Brain microvascular endothelial cell (primary cell): ENCODE measurements around the gene NAGPA.
"Not testable (repeated sequence)": the region's sequence is repeated elsewhere in the genome, so short reads cannot be mapped to it uniquely, and the experiment has no call there.

Experiments
- DNase-seq: peaks from one replicate; pipeline ENCODE4 v3.0.0-alpha.2; 2020
- H3K27ac ChIP-seq: fragments of 250-450 bp; sonication (Bioruptor Pico); 2 replicates; pipeline ENCODE4 v1.5.1; 2020; ENCODE audit warnings: mild to moderate bottlenecking, moderate library complexity
- H3K27me3 ChIP-seq: fragments of 250-450 bp; sonication (Bioruptor Pico); replicated peaks from 2 replicates; pipeline ENCODE4 v1.5.1; 2020; ENCODE audit warnings: mild to moderate bottlenecking
- H3K36me3 ChIP-seq: fragments of 250-450 bp; sonication (Bioruptor Pico); replicated peaks from 2 replicates; pipeline ENCODE4 v1.5.1; 2020; ENCODE audit warnings: mild to moderate bottlenecking
- H3K4me3 ChIP-seq: 2 replicates; pipeline ENCODE4 v1.5.1; 2011; ENCODE audit warnings: low read depth, mild to moderate bottlenecking, control low read depth, low read length, moderate library complexity
- in situ Hi-C: cut with HindIII; loops from 2 replicates; pipeline ENCODE4 v1.10.0; 2017; ENCODE audit warnings: low sequenced_read_pairs, low pct_ligation_motif_present
- TF ChIP-seq, protein P1 (sequence below): IDR thresholded peaks from 2 replicates; pipeline ENCODE4 v1.5.1; 2011; ENCODE audit warnings: low read depth, mild to moderate bottlenecking, moderate library complexity, low read length, control low read depth, inconsistent platforms; ENCODE audit errors: missing control alignments

Gene NAGPA, protein sequence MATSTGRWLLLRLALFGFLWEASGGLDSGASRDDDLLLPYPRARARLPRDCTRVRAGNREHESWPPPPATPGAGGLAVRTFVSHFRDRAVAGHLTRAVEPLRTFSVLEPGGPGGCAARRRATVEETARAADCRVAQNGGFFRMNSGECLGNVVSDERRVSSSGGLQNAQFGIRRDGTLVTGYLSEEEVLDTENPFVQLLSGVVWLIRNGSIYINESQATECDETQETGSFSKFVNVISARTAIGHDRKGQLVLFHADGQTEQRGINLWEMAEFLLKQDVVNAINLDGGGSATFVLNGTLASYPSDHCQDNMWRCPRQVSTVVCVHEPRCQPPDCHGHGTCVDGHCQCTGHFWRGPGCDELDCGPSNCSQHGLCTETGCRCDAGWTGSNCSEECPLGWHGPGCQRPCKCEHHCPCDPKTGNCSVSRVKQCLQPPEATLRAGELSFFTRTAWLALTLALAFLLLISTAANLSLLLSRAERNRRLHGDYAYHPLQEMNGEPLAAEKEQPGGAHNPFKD

DNA sequence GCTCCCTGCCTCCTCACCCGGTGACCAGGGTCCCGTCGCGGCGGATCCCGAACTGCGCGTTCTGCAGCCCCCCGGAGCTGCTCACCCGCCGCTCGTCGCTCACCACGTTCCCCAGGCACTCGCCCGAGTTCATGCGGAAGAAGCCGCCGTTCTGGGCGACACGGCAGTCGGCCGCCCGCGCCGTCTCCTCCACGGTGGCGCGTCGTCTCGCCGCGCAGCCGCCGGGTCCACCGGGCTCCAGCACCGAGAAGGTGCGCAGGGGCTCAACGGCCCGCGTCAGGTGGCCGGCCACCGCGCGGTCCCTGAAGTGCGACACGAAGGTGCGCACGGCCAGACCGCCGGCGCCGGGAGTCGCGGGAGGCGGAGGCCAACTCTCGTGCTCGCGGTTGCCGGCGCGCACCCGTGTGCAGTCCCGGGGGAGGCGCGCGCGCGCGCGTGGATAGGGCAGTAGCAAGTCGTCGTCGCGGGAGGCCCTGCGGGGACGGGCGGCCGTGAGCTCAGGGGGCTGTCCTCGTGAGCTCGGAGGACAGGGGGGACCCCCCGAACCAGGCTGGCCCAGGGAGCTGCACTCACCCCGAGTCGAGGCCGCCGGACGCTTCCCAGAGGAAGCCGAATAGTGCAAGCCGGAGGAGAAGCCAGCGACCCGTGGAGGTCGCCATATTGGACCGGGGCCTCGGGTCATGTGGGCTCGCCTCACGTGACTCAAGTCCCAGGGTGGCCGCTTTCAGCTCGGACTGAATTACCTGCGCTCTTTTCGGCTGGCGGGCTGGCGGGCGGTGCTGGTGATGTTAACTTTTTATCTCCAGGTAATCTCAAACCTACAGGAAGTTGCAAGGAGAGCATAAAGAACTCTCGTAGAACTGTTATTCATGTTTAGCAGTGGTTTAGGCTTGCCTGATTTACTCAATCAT, at the start of gene NAGPA:
Gene NAGPA, minus strand, starts transcription at position 680 of the 911 bp plus-strand sequence. Its CDS starts 21 bp downstream, at position 659.
- peak; percentile 85 for DNase-seq
- no peaks in the 10 kb centered on the region for H3K36me3 ChIP-seq
- in situ Hi-C loops: no loop called here
- TF ChIP-seq, protein P1, sequence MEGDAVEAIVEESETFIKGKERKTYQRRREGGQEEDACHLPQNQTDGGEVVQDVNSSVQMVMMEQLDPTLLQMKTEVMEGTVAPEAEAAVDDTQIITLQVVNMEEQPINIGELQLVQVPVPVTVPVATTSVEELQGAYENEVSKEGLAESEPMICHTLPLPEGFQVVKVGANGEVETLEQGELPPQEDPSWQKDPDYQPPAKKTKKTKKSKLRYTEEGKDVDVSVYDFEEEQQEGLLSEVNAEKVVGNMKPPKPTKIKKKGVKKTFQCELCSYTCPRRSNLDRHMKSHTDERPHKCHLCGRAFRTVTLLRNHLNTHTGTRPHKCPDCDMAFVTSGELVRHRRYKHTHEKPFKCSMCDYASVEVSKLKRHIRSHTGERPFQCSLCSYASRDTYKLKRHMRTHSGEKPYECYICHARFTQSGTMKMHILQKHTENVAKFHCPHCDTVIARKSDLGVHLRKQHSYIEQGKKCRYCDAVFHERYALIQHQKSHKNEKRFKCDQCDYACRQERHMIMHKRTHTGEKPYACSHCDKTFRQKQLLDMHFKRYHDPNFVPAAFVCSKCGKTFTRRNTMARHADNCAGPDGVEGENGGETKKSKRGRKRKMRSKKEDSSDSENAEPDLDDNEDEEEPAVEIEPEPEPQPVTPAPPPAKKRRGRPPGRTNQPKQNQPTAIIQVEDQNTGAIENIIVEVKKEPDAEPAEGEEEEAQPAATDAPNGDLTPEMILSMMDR: no peak
- H3K4me3 ChIP-seq: peak within 1 kb of the TSS; percentile 75
- H3K27me3 ChIP-seq: no peaks in the 10 kb centered on the region
- peak within 1 kb of the TSS; percentile 39 for H3K27ac ChIP-seq

DNA sequence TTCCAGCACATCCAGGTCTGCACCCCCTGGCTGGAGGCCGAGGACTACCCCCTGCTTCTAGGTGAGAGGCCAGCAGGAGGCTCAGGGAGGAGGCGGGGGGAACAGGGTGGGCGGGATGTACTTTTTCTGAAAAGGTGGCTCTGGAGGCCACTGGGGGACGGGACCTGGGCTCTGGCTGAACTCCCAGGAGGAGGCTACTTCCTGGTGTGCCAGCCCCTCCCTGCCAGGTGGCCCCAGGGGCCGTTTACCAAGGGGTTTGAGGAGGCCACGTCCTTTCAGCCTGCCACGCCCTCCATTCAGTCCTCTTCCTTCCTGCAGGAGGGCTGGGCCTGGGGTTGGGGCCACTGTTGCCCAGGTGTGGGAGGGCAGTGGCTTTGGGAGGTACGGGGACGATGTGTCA, 47.3 kb upstream of the NAGPA start:
- DNase-seq, H3K4me3 ChIP-seq, H3K27me3 ChIP-seq, H3K27ac ChIP-seq, in situ Hi-C loops: not testable (repeated sequence)
- peaks cover 20% of the 10 kb centered on the region for H3K36me3 ChIP-seq

- H3K36me3 ChIP-seq: peaks cover 18% of the 10 kb centered on the region
- H3K27ac ChIP-seq, H3K27me3 ChIP-seq, in situ Hi-C loops, DNase-seq, H3K4me3 ChIP-seq: not testable (repeated sequence)
Measured at GRCh38 chr16:5080461-5080860, 46.7 kb upstream of the NAGPA start.

- in situ Hi-C loops: no loop called here
- Histone ChIP-seq H3K27ac (no peak overlapping the region), H3K27me3 (no peaks in the 10 kb centered on the region), H3K4me3 (no peak overlapping the region), H3K36me3 (peaks cover 12% of the 10 kb centered on the region)
- no peak for DNase-seq
- TF ChIP-seq, protein P1: no peak
Measured at GRCh38 chr16:5078626-5079025, 44.9 kb upstream of the NAGPA start.

DNA sequence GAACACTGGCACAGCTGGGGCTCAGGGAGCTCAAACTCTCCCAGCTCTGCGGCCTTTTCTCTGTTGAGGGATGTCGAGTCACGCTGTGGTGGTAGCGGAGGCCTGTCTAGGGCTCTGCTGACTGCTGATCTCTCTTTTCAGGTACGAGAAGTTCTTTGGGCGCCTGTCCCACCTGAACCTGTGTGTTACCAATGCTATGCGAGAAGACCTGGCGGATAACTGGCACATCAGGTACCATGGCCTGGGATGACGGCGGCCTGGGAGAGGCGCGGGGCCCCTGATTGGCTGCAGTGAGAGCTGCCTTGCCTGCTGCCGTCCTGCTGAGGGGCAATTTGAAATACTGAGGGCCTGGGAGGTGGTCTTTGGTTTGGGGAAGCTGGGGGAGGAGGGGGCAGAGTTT, 43.6 kb upstream of the NAGPA start:
- TF ChIP-seq, protein P1: no peak
- no peaks in the 10 kb centered on the region for H3K27me3 ChIP-seq
- no peak overlapping the region for H3K27ac ChIP-seq
- in situ Hi-C loops: no loop called here
- peaks cover 11% of the 10 kb centered on the region for H3K36me3 ChIP-seq
- DNase-seq: no peak
- no peak overlapping the region for H3K4me3 ChIP-seq

DNA sequence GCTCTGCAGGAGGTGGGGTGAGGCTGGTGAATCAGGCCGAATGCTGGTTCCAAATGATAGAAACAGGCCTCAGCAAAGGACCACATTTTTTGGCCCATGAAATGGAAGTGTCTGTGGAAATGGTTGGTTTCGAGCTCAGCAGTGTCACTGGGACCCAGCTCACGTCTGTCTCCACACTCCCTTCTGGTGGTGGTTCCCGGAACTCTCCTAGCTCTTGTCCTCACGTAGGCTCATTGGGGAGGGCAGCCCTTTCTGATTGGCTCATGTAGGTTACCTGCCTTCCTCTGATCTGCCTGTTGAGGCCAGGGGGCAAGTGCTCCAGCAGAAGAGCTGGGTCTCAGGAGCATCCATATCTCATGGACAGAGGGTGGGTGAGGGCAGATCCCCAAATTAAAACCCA, 41.9 kb upstream of the NAGPA start:
- no peak overlapping the region for H3K4me3 ChIP-seq
- H3K36me3 ChIP-seq: peaks cover 11% of the 10 kb centered on the region
- H3K27ac ChIP-seq: no peak overlapping the region
- no peak for DNase-seq
- in situ Hi-C loops: no loop called here
- no peaks in the 10 kb centered on the region for H3K27me3 ChIP-seq
- TF ChIP-seq, protein P1: no peak

- H3K4me3 ChIP-seq, DNase-seq, in situ Hi-C loops, H3K27me3 ChIP-seq, H3K27ac ChIP-seq: not testable (repeated sequence)
- H3K36me3 ChIP-seq: peaks cover 11% of the 10 kb centered on the region
Measured at GRCh38 chr16:5073771-5074170, 40.0 kb upstream of the NAGPA start.
